NCI-H187 treated with DMSO at 0.1 percent for 48 hours (cell line): ENCODE data around the gene CNOT10.
"Not testable (repeated sequence)": the region's sequence is repeated elsewhere in the genome, so short reads cannot be mapped to it uniquely, and the experiment has no call there.

Source experiments
- DNase-seq: peaks from one replicate; lab custom pipeline; 2025; lab: John Stamatoyannopoulos, UW

CNOT10 gene, protein sequence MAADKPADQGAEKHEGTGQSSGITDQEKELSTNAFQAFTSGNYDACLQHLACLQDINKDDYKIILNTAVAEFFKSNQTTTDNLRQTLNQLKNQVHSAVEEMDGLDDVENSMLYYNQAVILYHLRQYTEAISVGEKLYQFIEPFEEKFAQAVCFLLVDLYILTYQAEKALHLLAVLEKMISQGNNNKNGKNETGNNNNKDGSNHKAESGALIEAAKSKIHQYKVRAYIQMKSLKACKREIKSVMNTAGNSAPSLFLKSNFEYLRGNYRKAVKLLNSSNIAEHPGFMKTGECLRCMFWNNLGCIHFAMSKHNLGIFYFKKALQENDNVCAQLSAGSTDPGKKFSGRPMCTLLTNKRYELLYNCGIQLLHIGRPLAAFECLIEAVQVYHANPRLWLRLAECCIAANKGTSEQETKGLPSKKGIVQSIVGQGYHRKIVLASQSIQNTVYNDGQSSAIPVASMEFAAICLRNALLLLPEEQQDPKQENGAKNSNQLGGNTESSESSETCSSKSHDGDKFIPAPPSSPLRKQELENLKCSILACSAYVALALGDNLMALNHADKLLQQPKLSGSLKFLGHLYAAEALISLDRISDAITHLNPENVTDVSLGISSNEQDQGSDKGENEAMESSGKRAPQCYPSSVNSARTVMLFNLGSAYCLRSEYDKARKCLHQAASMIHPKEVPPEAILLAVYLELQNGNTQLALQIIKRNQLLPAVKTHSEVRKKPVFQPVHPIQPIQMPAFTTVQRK

DNA sequence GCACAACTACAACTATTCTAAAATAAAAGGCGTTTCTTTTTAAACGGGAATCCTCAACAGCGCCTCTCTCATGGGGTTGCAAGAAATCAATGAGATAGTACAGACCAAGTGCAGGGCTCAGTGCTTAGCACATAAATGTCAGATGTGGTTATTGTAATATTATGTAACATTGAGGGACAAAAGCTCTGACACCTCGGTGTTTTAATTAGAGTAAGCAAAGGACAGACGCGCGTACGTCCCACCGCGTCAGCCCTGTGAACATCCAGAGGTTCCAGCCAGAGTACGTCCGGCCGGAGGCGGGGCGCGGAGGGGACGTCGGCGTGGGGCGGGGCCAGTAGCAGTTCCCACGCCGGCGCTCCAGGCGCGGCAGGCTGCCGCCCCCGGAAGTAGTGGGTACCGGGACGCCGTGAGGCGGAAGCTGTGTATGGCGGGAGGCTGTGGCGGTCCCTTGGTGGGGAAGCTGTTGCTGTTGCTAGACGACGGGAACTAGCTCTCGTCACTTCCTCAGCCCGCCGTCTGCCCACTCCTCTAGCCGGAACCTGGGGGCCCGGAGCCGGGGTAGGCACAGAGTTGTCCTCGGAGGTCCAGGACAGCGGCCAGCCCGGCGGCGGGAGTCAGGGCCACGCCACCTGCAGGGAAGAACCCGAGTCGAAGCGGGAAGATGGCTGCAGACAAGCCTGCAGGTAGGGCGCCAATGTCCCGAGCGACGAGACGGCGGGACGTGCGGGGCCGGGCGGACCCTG is at the start of gene CNOT10:
CNOT10 (plus strand) TSS at position 389 of the 743 bp plus-strand sequence; CDS start at position 662, 273 bp downstream.
- peak; percentile 46 for DNase-seq

DNA sequence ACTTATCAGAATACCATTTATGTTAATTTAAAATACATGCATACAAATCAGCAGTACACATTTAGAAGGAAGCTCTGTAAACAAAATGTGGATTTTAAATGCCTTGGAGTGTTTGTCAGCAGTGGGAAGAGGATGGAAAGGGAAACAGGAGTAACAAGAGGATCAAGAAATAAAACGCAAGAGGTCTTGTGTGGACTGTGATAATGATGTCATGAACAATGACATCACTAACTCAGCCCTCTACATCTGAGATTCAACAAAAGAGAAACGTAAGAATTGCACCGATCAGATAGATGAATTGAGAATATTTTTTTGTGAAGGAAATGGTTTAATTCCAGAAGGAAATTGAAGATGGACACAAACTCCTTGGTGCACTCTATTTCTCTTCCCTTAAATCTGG is 44.0 kb upstream of the CNOT10 start:
- no peak for DNase-seq

DNA sequence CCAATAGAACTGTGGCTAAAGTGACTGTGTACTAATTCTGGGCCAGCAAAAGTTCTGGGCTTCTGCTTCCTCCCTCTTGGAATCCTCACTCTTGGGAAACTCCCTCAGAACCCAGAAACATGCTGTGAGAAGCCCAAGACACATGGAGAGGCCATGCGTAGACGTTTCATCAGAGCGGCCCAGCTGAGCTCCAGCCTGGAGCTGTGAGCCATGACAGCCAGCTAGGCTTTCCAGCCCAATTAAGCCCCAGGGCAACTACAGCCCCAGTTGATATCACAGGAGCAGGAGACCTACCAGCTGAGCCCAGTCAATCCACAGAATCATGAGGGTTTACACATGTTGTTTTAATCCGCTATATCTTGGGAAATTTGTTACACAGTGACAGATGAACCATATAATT is 43.6 kb upstream of the CNOT10 start:
- DNase-seq: no peak

DNA sequence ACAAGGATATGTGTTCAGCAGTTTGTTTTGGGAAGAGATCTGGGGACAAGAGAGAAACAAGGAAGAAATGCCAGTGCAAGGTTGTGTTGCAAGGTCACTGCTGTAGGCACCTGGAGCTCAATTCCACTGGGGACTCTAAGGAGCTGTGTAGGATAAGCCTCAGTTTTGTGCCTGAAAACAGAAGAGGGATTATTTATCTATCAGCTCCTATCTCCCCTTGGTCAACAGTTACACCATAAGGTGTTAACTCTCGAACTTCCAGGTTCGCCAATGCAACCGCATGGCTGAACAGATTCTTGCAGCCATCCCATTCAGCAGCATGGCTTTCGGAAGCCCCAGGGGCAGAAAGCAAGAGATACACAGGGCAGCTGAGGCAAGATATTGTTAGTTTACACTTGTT is 41.6 kb upstream of the CNOT10 start:
- no peak for DNase-seq

DNA sequence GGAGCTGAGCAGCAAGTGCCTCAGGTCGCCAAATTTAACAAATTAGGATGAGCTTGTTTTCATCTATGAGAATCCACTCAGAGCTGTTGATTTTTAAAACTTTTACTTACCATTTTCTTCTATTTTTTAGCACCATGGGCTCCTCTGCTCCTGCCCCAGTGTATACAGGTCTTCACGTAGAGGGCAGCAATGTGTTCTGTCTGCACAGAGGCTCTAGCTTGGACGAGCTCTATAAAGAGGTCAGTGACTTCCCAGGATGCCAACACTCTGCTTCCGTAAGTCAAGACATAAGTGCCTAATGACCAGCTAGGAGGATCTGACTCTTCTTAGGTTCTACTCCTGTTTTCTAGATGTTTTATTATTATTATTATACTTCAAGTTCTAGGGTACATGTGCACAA is 41.2 kb upstream of the CNOT10 start:
- DNase-seq: no peak

DNA sequence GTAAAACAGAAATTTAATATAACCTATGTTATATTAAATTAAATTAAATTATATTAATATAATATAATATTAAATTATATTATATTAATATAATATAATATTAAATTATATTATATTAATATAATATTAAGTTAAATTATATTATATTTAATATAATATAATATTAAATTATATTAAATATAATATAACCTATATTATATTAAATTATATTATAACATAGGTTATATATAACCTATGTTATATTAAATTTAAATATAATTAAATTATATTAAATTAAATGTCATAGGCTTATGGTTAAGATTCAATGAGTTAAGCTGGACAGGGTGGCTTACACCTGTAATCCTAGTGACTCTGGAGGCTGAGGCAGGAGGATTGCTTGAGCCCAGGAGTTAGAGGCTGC is 40.6 kb upstream of the CNOT10 start:
- DNase-seq: no peak

DNA sequence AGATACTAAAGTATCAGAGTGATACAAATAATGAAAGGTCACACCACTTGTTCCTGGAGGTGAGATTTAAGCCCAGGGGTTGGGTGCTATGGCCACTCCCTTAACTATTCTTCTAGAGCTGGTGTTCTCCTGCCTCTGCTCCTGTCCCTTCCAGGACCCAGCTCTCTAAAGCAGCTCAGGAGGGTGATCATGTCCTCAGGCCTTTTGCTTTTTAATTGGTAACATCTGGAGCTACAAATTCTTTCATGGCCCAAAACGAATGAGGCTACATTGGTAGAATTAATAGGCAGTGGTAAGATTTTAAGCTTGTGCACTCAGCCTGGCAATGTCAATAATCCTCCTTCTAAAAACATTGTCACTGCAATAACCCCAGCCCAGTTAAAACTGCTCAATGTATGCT is 38.2 kb upstream of the CNOT10 start:
- DNase-seq: no peak

DNA sequence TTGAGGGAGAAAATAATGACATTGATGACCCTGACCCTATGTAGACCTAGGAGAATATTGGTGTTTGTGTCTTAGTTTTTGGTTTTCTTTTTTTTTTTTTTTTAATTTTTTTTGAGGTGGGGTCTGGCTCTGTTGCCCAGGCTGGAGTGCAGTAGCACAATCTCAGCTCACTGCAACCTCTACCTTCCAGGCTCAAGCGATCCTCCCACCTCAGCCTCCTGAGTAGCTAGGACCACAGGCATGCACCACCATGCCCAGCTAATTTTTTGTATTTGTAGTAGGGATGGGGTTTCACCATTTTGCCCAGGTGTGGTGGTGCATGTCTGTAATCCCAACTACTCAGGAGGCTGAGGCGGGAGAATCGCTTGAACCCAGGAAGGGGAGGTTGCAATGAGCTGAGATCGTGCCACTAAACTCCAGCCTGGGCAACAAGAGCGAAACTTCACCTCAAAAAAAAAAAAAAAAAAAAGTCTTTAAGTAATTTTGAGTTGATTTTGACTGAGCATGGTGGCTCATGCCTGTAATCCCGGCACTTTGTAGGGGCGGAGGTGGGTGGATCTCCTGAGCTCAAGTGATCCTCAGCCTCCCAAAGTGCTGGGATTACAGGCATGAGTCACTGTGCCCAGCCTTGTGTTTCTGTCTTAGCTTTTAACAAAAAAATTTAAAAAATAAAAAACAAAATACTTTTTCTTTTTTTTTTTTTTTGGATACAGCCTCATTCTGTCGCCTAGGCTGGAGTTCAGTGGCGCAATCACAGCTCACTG is 32.5 kb upstream of the CNOT10 start:
- not testable (repeated sequence) for DNase-seq

DNA sequence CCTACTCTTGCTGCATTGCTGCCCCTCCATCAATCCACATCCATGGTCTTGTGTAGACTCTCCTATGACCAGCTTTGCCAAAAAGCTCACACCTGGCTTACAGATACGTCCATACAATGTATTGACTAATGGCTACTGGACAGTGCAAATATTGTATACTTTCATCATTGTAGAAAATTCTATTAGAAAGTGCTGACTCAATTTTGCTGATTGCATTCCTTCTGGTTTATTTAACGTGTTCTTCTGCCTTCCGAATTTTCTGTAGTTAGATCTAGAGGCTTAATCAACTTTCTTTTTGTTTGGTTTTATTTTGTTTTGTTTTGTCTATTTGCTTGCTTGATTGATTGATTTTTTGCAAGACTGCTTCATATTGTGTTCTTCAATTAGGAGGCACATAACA is 29.8 kb upstream of the CNOT10 start:
- DNase-seq: no peak

DNA sequence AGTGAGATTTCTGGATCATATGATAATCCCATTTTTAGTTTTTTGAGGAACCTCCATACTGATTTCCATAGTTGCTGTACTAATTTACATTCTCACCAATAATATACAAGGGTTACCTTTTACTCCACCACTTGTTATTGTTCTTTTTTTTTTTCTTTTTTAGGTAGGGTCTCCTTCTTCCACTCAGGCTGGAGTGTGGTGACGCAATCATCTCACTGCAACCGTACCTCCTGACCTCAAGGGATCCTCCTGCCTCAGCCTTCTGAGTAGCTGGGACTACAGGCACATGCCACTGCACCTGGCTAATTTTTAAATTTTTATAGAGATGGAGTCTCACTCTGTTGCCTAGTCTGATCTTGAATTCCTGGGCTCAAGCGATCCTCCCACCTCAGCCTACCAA is 24.4 kb upstream of the CNOT10 start:
- no peak for DNase-seq

DNA sequence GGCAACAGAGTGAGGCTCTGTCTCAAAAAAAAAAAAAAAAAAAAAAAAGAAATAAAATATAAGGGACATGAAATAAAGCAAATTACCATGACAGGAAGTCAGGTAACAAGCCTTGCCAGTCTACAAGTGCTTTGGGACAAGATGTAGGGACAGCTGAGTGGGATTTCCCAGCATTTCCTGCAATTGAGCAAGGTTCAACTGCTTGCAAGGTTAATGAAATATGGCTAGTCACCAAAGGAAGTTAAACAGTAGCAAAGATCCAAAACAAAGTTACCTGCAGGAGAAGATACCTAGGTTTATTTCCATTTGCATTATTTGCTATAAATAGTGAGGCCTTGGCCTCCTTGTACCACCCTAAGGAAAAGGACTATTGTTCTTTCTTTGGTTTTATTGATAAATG is 22.3 kb upstream of the CNOT10 start:
- DNase-seq: no peak

DNA sequence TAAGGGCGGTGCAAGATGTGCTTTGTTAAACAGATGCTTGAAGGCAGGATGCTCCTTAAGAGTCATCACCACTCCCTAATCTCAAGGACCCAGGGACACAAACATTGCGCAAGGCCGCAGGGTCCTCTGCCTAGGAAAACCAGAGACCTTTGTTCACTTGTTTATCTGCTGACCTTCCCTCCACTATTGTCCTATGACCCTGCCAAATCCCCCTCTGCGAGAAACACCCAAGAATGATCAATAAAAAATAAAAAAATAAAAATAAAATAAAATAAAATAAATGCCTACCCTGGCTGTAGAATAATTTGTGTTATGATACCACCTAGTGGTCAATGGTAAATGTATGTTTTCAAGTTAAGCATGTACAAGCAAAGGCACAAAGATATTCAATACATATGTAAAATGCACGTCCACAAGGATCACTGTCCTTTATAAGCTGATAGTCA is 20.3 kb upstream of the CNOT10 start:
- not testable (repeated sequence) for DNase-seq

DNA sequence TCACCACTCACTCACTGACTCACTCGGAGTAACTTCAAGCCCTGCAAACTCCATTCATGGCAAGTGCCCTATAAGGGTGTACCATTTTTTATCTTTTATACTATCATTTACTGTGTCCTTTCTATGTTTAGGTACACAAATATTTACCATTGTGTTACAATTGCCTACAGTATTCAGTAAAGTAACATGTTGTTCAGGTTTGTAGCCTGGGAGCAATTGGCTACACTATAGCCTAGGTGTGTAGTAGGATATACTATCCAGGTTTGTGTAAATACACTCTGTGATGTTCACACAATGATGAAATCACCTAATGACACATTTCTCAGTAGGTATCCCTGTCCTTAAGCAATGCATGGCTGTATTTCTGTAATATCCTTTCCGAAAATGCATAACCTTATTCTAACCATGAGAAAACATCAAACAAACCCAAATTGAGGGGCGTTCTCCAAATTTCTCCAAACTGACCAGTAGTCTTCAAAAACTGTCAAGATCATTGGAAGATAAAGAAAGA is 17.9 kb upstream of the CNOT10 start:
- DNase-seq: no peak

DNA sequence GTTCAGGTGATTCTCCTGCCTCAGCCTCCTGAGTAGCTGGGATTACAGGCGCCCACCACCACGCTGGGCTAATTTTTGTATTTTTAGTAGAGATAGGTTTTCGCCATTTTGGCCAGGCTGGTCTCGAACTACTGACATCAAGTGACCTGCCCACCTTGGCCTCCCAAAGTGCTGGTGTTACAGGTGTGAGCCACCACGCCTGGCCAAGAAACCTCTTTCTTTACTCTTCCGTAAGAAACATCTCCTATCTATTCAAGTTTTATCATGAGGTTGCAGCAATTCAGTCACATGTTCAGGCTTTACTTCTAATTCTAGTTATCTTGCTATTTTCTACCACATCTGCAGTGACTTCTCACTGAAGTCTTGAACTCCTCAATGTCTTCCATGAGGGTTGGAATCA is 15.8 kb upstream of the CNOT10 start:
- DNase-seq: not testable (repeated sequence)

DNA sequence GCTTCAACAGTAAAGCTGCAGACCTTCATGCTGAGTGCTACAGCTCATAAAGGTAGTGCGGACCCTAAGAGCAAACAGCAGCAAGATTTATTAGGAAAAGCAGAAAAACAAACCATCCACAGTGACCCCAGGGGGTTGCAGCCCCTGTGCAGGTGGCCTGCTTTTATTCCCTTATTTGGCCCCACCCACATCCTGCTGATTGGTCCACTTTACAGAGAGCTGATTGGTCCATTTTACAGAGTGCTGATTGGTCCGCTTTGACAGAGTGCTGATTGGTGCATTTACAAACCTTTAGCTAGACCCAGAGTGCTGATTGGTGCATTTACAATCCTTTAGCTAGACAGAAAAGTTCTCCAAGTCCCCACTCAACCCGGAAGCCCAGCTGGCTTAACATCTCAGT is 11.3 kb upstream of the CNOT10 start:
- not testable (repeated sequence) for DNase-seq

DNA sequence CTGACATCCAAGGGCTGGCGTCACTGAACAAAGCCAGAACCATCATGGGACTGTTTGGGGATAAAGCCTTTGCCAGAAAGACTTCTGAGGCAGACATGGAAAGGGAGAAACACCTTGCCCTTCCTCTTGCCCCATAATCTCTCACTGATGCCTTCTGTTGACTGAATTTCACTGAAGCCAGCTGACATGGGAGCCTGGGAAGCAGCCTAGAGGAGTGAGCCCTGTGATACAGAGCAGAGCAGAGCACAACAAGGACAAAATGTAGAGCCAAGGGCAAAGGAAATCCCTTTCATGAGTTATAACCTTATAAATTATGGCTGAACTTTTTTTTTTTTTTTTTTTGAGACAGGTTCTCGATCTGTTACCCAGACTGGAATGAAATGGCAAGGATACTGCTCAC is 9.8 kb upstream of the CNOT10 start:
- DNase-seq: no peak

DNA sequence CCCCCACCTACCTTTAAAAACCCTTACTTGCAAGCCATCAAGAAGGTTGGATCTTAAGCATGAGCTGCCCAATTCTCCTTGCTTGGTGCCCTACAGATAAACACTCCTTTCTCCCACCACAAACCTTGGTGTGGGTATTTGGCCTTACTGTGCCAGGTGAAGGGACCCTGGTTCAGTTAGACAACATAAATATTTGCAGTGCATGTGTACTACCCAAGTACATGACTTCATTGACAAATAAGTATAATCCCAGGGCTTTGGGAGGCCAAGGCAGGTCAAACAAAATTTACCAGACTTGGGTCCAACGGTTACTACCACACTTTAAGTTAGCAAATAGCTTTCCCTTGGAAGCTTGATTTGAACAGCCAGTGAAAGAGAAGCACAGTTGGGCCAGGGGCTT is 9.3 kb upstream of the CNOT10 start:
- DNase-seq: no peak

DNA sequence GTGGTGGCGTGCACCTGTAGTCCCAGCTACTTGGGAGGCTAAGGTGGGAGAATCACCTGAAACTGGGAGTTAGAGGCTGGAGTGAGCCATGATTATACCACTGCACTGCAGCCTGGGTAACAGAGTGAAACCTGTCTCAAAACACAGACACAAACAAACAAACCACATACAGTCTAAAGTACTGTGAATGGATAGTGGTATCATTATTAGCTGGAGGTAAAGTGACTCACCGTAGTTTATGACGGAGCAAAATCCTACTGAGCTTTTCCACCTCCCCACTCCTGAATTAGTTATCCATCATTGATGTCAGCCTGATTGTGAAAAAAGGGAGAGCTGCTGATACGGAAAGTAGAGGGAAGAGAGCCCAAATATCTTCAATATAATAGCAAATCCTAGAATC is 3.2 kb upstream of the CNOT10 start:
- no peak for DNase-seq

DNA sequence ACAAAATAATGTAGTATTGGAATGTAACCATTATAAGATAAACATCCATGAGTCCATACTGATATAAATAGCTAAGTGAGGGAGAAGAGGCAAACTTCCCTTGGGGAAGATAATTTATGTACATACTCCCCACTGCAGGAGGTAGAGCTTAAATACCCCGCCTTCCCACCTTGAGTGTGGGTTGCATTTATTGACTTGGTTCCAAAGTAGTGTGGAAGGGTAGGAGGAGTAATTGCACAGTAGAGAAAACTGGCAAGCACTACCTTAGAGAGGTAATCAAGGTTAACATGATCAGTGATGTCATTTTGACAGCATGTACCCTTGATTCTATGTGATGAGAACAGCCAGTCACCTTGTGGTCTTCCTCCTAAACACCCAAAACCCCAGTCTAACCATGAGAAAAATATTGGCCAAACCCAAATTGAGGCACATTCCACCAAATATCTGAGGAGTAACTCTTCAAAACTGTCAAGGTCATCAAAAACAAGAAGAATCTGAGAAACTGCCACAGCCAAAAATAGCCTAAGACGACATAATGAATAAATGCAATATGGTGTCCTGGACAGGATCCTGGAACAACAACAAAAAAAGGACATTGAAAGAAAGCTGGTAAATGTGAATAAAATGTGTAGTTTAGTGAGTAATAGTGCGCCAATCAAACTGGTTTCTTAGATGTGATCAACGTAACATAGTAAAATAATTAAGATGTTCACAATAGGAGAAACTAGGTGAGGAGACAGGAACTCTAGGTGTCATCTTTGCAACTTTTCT is 774 bp upstream of the CNOT10 start:
- no peak for DNase-seq

DNA sequence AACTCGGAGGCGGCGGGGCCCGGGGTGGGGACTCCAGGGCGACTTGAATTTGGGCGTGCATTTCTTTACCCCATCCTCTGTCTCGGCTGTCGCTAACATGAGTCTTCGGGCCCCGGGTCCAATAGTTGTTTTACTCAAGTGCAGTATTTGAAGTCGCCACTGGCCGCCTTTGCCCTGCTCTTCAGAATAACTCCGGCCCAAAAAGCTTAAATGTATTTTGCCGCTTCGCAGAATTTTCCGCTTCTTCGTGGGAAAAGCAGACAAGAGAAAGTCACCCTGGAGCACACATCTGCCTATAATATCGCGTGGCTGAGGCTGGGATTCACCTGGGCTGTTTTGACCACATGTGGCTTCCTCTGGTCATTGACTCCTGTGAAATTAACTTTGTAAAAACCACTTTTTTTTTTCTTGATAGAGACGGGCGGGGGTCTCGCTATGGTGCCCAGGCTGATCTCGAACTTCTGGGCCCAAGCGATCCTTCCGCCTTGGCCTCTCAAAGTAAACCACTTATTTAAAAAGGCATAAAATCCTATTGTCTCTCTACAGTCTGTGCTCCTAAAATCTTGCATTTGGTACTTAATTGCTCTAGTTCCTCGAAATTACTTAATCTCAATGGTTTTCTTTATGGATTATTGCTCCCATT is 676 bp downstream of the CNOT10 start:
- no peak for DNase-seq
